CD8-positive, alpha-beta memory T cell (primary cell): ENCODE measurements around the gene ACTL9. TPM values are rescaled to one million over a fixed set of nuclear protein-coding genes. Genes with fewer than 3 reads are reported as not detected.

Experiments
- CTCF ChIA-PET: fragments of 350-600 bp; sonication (Branson Sonifier 250); formaldehyde crosslinking; loops from one replicate; lab custom pipeline; 2021; ENCODE audit warnings: antibody characterized with exemption; lab: Charles Lee
- POLR2A ChIA-PET: fragments of 350-600 bp; sonication (Branson Sonifier 250); formaldehyde crosslinking; loops from one replicate; lab custom pipeline; 2021; ENCODE audit warnings: antibody characterized with exemption; lab: Charles Lee
- DNase-seq, 5 donors: peaks; one replicate each; pipeline versions ENCODE4 v3.0.0 to v3.0.0-alpha.2; 2020 to 2022; ENCODE audit warnings: mixed read lengths in 1 of 5
- H3K27ac ChIP-seq: one replicate; pipeline ENCODE4 v1.7.0; 2013; ENCODE audit warnings: low read depth, mild to moderate bottlenecking, low read length, moderate library complexity
- H3K27me3 ChIP-seq: 2 replicates; pipeline ENCODE4 v1.7.0; 2013; ENCODE audit warnings: low read length, mild to moderate bottlenecking; ENCODE audit not compliant: insufficient read depth, poor library complexity, severe bottlenecking
- H3K36me3 ChIP-seq: 2 replicates; pipeline ENCODE4 v1.7.0; 2013; ENCODE audit warnings: mild to moderate bottlenecking, low read length, moderate library complexity; ENCODE audit not compliant: insufficient read depth
- H3K4me1 ChIP-seq: 2 replicates; pipeline ENCODE4 v1.7.0; 2013; ENCODE audit warnings: mild to moderate bottlenecking, low read length, moderate library complexity; ENCODE audit not compliant: insufficient read depth
- H3K4me3 ChIP-seq: 2 replicates; pipeline ENCODE4 v1.7.0; 2013; ENCODE audit warnings: mild to moderate bottlenecking, low read length
- H3K9me3 ChIP-seq: 2 replicates; pipeline ENCODE4 v1.7.0; 2013; ENCODE audit warnings: mild to moderate bottlenecking, low read length
- H3K27ac Mint-ChIP-seq, 8 donors: one replicate each; pipeline ENCODE4 v1.8.0; 2020 to 2021; ENCODE audit warnings: mixed read lengths in 8 of 8, mild to moderate bottlenecking in 6 of 8, inconsistent platforms in 3 of 8, moderate library complexity in 3 of 8
- H3K27me3 Mint-ChIP-seq, 2 donors: one replicate each; pipeline ENCODE4 v1.8.0; 2020 to 2021; ENCODE audit warnings: mixed read lengths in 2 of 2, mild to moderate bottlenecking in 1 of 2, moderate library complexity in 1 of 2
- H3K36me3 Mint-ChIP-seq, 3 donors: one replicate each; pipeline ENCODE4 v1.8.0; 2020 to 2021; ENCODE audit warnings: mixed read lengths in 3 of 3, inconsistent platforms in 1 of 3, mild to moderate bottlenecking in 1 of 3
- H3K4me1 Mint-ChIP-seq, 3 donors: one replicate each; pipeline ENCODE4 v1.8.0; 2020 to 2021; ENCODE audit warnings: mixed read lengths in 3 of 3, inconsistent platforms in 1 of 3, mild to moderate bottlenecking in 1 of 3
- H3K4me3 Mint-ChIP-seq, 7 donors: one replicate each; pipeline ENCODE4 v1.8.0; 2020 to 2021; ENCODE audit warnings: mixed read lengths in 7 of 7, mild to moderate bottlenecking in 6 of 7, moderate library complexity in 4 of 7, inconsistent platforms in 2 of 7
- H3K9me3 Mint-ChIP-seq, 5 donors: one replicate each; pipeline ENCODE4 v1.8.0; 2020 to 2022; ENCODE audit warnings: mixed read lengths in 5 of 5, mild to moderate bottlenecking in 3 of 5, moderate library complexity in 2 of 5, inconsistent platforms in 1 of 5
- polyA plus RNA-seq: library from polyadenylated mRNA; unstranded; fragments of 300-500 nt; fragmentation: Illumina TruSeq; gene quantifications from one replicate; pipeline ENCODE4 v1.2.3, GENCODE V29; 2021
- total RNA-seq, 2 experiments: library from RNA; stranded (reverse); gene quantifications; one replicate each; pipeline ENCODE4 v1.2.3, GENCODE V29; 2021

The ACTL9 gene
- total and polyA plus RNA-seq, 3 experiments from 2014 or later: not detected

DNA sequence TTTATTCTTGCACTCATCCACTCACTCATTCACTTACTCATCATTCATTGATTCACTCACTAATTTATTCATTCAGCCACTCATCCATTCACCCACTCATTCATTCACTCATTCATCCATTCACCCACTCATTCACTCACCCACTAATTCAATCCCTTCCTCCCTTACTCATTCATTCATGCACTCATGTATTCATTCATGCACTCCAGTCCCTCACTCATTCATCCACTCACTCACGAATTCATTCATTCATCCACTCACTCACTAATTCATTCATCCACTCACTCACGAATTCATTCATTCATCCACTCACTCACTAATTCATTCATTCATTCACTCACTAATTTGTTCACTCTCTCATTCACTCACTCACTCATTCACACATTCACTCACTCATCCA lies 16.1 kb downstream of the ACTL9 start:
- Mint-ChIP-seq H3K9me3 (peaks cover 0 to 3% (median 0%) of the 10 kb centered on the region in 5 donors), H3K4me3 (no peak overlapping the region), H3K4me1 (peaks cover 9 to 17% (median 15%) of the 10 kb centered on the region in 3 donors), H3K36me3 (peaks cover 0 to 5% (median 5%) of the 10 kb centered on the region in 3 donors), H3K27ac (peak overlapping the region in 3 of 8 donors; percentile 20 to 81 (median 72)), H3K27me3 (peaks cover 5 to 9% of the 10 kb centered on the region in 2 donors)
- ChIA-PET POLR2A (no interaction called here), CTCF (no interaction called here)
- DNase-seq: no peak
- Histone ChIP-seq H3K9me3 (no peaks in the 10 kb centered on the region), H3K36me3 (no peaks in the 10 kb centered on the region), H3K27me3 (no peaks in the 10 kb centered on the region), H3K4me1 (no peaks in the 10 kb centered on the region), H3K4me3 (no peak overlapping the region), H3K27ac (no peak overlapping the region)

GRCh38 chr19:8681345-8682029 lies 17.1 kb downstream of the ACTL9 start:
- H3K36me3 ChIP-seq: no peaks in the 10 kb centered on the region
- DNase-seq: no peak
- H3K27me3 ChIP-seq: no peaks in the 10 kb centered on the region
- H3K4me3 ChIP-seq: no peak overlapping the region
- ChIA-PET CTCF (no interaction called here), POLR2A (no interaction called here)
- peaks cover 0 to 3% (median 0%) of the 10 kb centered on the region in 5 donors for H3K9me3 Mint-ChIP-seq
- H3K36me3 Mint-ChIP-seq: peaks cover 0 to 5% (median 5%) of the 10 kb centered on the region in 3 donors
- peaks cover 5% of the 10 kb centered on the region in 2 donors for H3K27me3 Mint-ChIP-seq
- peaks cover 9 to 17% (median 15%) of the 10 kb centered on the region in 3 donors for H3K4me1 Mint-ChIP-seq
- no peaks in the 10 kb centered on the region for H3K9me3 ChIP-seq
- peak overlapping the region in 2 of 8 donors; percentile 37 to 59 for H3K27ac Mint-ChIP-seq
- no peak overlapping the region for H3K27ac ChIP-seq
- H3K4me1 ChIP-seq: no peaks in the 10 kb centered on the region
- no peak overlapping the region for H3K4me3 Mint-ChIP-seq

- Histone ChIP-seq H3K36me3 (no peaks in the 10 kb centered on the region), H3K9me3 (no peaks in the 10 kb centered on the region), H3K27ac (no peak overlapping the region), H3K4me3 (no peak overlapping the region), H3K27me3 (no peaks in the 10 kb centered on the region), H3K4me1 (no peaks in the 10 kb centered on the region)
- Mint-ChIP-seq H3K4me1 (peaks cover 9 to 19% (median 15%) of the 10 kb centered on the region in 3 donors), H3K9me3 (peaks cover 0 to 3% (median 0%) of the 10 kb centered on the region in 5 donors), H3K36me3 (peaks cover 0 to 5% (median 5%) of the 10 kb centered on the region in 3 donors), H3K4me3 (no peak overlapping the region), H3K27me3 (peaks cover 2 to 5% of the 10 kb centered on the region in 2 donors), H3K27ac (peak overlapping the region in 3 of 8 donors; percentile 6 to 59 (median 52))
- DNase-seq: no peak
- ChIA-PET CTCF (no interaction called here), POLR2A (no interaction called here)
Observed at GRCh38 chr19:8680676-8681344, 17.8 kb downstream of the ACTL9 start.

DNA sequence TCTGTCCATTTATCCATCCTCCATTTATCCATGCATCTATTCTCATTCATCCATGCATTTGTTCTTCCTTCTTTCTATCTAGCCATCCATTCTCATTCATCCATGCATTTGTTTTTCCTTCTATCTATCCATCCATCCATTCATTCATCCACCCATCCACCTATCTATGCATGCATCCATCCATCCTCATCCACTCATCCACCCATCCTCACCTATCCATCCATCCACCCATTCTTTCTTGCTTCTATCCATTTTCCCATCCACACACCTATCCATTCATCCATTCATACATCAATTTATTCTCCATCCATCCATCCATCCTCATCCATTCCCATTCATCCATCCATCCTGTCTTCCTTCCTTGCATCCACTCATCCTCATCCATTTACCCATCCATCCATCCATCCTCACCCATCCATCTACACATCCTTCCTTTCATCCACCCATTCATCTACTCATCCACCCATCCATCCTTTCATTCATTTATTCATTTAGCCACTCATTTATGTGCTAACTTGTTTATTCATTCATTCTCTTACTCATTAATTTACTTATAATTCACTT lies 20.3 kb downstream of the ACTL9 start:
- H3K9me3 Mint-ChIP-seq: peaks cover 0 to 3% (median 0%) of the 10 kb centered on the region in 5 donors
- peaks cover 0 to 7% (median 5%) of the 10 kb centered on the region in 3 donors for H3K36me3 Mint-ChIP-seq
- no peak overlapping the region for H3K27ac ChIP-seq
- CTCF ChIA-PET: interaction anchor here (1.1 kb wide), 1 partner anchor 15 kb away, joined by 3 read pairs; no protein-coding TSS in a partner anchor
- no peak overlapping the region for H3K4me3 Mint-ChIP-seq
- no peaks in the 10 kb centered on the region for H3K36me3 ChIP-seq
- H3K4me1 ChIP-seq: peaks cover 12% of the 10 kb centered on the region
- POLR2A ChIA-PET: no interaction called here
- no peak overlapping the region for H3K27ac Mint-ChIP-seq
- no peak overlapping the region for H3K4me3 ChIP-seq
- H3K27me3 ChIP-seq: no peaks in the 10 kb centered on the region
- peaks cover 0 to 3% of the 10 kb centered on the region in 2 donors for H3K27me3 Mint-ChIP-seq
- H3K4me1 Mint-ChIP-seq: peaks cover 17 to 37% (median 22%) of the 10 kb centered on the region in 3 donors
- no peaks in the 10 kb centered on the region for H3K9me3 ChIP-seq
- no peak for DNase-seq

DNA sequence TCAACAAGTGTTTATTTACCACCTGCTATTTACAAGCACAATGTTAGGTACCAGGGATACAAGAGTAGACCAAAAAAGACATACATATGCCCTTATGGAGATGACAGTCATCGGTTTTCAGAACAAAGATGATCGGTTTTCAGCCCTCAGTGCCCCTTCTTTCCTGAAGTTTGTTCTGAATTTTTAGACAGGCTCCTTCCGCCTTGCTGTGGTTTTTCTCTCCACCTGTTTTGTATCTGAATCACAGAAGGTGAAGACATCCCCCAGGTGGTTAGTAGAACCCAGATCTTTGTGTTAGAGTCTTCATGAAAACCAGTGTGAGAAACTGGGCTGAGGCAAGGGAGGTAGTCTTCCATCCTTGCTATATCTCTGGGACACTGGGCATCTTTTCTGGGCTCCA lies 23.5 kb downstream of the ACTL9 start:
- Mint-ChIP-seq H3K9me3 (peaks cover 0 to 3% (median 0%) of the 10 kb centered on the region in 5 donors), H3K4me3 (no peak overlapping the region), H3K4me1 (peaks cover 19 to 43% (median 30%) of the 10 kb centered on the region in 3 donors), H3K36me3 (peaks cover 0 to 7% (median 0%) of the 10 kb centered on the region in 3 donors), H3K27me3 (peaks cover 0 to 3% of the 10 kb centered on the region in 2 donors), H3K27ac (no peak overlapping the region)
- Histone ChIP-seq H3K27ac (no peak overlapping the region), H3K4me3 (no peak overlapping the region), H3K36me3 (no peaks in the 10 kb centered on the region), H3K4me1 (peaks cover 23% of the 10 kb centered on the region), H3K9me3 (no peaks in the 10 kb centered on the region), H3K27me3 (no peaks in the 10 kb centered on the region)
- no peak for DNase-seq
- POLR2A ChIA-PET: no interaction called here
- CTCF ChIA-PET: no interaction called here

- peaks cover 0 to 1% of the 10 kb centered on the region in 2 donors for H3K27me3 Mint-ChIP-seq
- peaks cover 0 to 6% (median 0%) of the 10 kb centered on the region in 3 donors for H3K36me3 Mint-ChIP-seq
- H3K27ac Mint-ChIP-seq: no peak overlapping the region
- H3K9me3 ChIP-seq: no peaks in the 10 kb centered on the region
- H3K27me3 ChIP-seq: no peaks in the 10 kb centered on the region
- H3K36me3 ChIP-seq: no peaks in the 10 kb centered on the region
- DNase-seq: no peak
- H3K9me3 Mint-ChIP-seq: no peaks in the 10 kb centered on the region
- H3K4me1 ChIP-seq: peaks cover 26% of the 10 kb centered on the region
- H3K4me1 Mint-ChIP-seq: peaks cover 31 to 50% (median 43%) of the 10 kb centered on the region in 3 donors
- no peak overlapping the region for H3K4me3 ChIP-seq
- no peak overlapping the region for H3K27ac ChIP-seq
- H3K4me3 Mint-ChIP-seq: no peak overlapping the region
- CTCF ChIA-PET: interaction anchor here (1.0 kb wide), 2 partner anchors 20 to 92 kb away, joined by 3 to 4 read pairs; no protein-coding TSS in a partner anchor
- POLR2A ChIA-PET: no interaction called here
Observed at GRCh38 chr19:8673276-8673891, 25.2 kb downstream of the ACTL9 start.

DNA sequence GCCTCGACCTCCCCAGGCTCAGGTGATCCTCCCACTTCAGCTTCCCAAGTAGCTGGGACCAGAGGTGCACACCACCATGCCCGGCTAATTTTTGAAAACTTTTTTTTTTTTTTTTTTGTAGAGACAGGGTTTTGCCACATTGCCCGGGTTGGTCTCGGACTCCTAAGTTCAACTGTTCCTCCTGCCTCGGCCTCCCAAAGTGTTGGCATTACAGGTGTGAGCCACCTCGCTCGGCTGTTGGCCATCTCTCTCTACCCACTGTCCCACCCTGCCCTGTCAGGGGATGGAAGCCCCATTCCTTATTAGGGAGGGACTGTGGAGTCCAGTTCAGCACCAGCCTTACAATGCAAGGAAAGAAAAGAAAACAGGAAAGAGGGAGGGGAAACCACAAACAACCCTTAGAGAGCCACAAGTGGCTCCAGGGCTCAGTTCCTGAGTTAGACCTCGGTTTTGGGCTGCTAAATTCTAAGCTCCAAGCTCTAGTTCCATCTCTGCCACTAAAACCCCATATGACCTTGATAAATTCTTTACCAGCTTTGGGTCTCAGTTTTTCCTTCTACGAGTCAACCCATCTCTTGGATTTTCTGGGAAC lies 31.7 kb downstream of the ACTL9 start:
- Mint-ChIP-seq H3K9me3 (no peaks in the 10 kb centered on the region), H3K36me3 (peaks cover 0 to 1% (median 0%) of the 10 kb centered on the region in 3 donors), H3K4me3 (peak overlapping the region in 2 of 7 donors; percentile 35 to 63), H3K4me1 (peaks cover 64 to 80% (median 68%) of the 10 kb centered on the region in 3 donors), H3K27ac (peak overlapping the region in 5 of 8 donors; percentile 24 to 94 (median 72)), H3K27me3 (no peaks in the 10 kb centered on the region)
- H3K9me3 ChIP-seq: no peaks in the 10 kb centered on the region
- no peak for DNase-seq
- no peak overlapping the region for H3K27ac ChIP-seq
- no peaks in the 10 kb centered on the region for H3K36me3 ChIP-seq
- CTCF ChIA-PET: interaction anchor here (1.0 kb wide), 1 partner anchor 28 kb away, joined by 4 read pairs; no protein-coding TSS in a partner anchor
- no peaks in the 10 kb centered on the region for H3K27me3 ChIP-seq
- POLR2A ChIA-PET: no interaction called here
- peaks cover 52% of the 10 kb centered on the region for H3K4me1 ChIP-seq
- no peak overlapping the region for H3K4me3 ChIP-seq
